ENCODE data around the gene FBL. TPM values are rescaled to one million over a fixed set of nuclear protein-coding genes. Genes with fewer than 3 reads are reported as not detected.

The FBL gene
- total and polyA plus RNA-seq, 3 experiments from 2014 or later, result 182 to 682 (median 661) TPM

Other genes with a start within 250 kb of the FBL start
- gene LGALS13, start 243.9 kb downstream of the FBL start, total RNA-seq, result not detected
- gene LGALS13, start 243.9 kb downstream of the FBL start, polyA plus RNA-seq, result not detected
- gene LGALS16, start 190.5 kb downstream of the FBL start, total RNA-seq, result not detected
- not detected for gene LGALS16, start 190.5 kb downstream of the FBL start, polyA plus RNA-seq
- gene LGALS14, start 141.9 kb downstream of the FBL start, total RNA-seq, result not detected
- not detected for gene LGALS14, start 141.9 kb downstream of the FBL start, polyA plus RNA-seq
- gene CLC, start 108.3 kb downstream of the FBL start, total RNA-seq, result not detected
- 0.84 TPM for gene CLC, start 108.3 kb downstream of the FBL start, polyA plus RNA-seq
- gene LEUTX, start 67.5 kb downstream of the FBL start, total RNA-seq, result not detected
- gene LEUTX, start 67.5 kb downstream of the FBL start, polyA plus RNA-seq, result not detected
- gene DYRK1B, start 12.2 kb downstream of the FBL start, total RNA-seq, result 1 to 10 TPM; 7.9 to 9.1 TPM
- gene DYRK1B, start 12.2 kb downstream of the FBL start, polyA plus RNA-seq, result 15.3 TPM
- gene FCGBP, start 88.3 kb upstream of the FBL start, total RNA-seq, result 1 to 10 TPM; 7.0 to 7.9 TPM
- 2.7 TPM for gene FCGBP, start 88.3 kb upstream of the FBL start, polyA plus RNA-seq
- gene PSMC4, start 124.8 kb upstream of the FBL start, total RNA-seq, result 100 to 1,000 TPM; 170 to 179 TPM
- gene PSMC4, start 124.8 kb upstream of the FBL start, polyA plus RNA-seq, result 114 TPM
- gene ZNF546, start 150.7 kb upstream of the FBL start, total RNA-seq, result 1 to 10 TPM; 4.8 to 5.0 TPM
- gene ZNF546, start 150.7 kb upstream of the FBL start, polyA plus RNA-seq, result 6.6 TPM
- 10 to 100 TPM; 16.8 to 21.3 TPM for gene ZNF780B, start 209.9 kb upstream of the FBL start, total RNA-seq
- gene ZNF780B, start 209.9 kb upstream of the FBL start, polyA plus RNA-seq, result 12.0 TPM
- gene ZNF780A, start 244.6 kb upstream of the FBL start, total RNA-seq, result 10 to 100 TPM; 18.9 to 19.5 TPM
- gene ZNF780A, start 244.6 kb upstream of the FBL start, polyA plus RNA-seq, result 23.2 TPM